ENCODE measurements around the gene TERT.

GRCh38 chr5:1207555-1207954, 87.3 kb downstream of the TERT start:
- TF ChIP-seq CTCF (IDR thresholded peaks at IDR 0.05; ENCODE audit: insufficient read depth, low read length, poor library complexity, severe bottlenecking) = no peak
- no peak for TF ChIP-seq EZH2phosphoT487 (conservative IDR thresholded peaks at IDR 0.05; ENCODE audit: low read length)
